ENCODE measurements around the gene MIP. TPM values are rescaled to one million over a fixed set of nuclear protein-coding genes. Genes with fewer than 3 reads are reported as not detected.

MIP gene
- total and polyA plus RNA-seq, 2 of the 4 experiments (the other 2 are of a cell fraction), result not detected

GRCh38 chr12:56408799-56409417 is 45.5 kb downstream of the MIP start:
- ATAC-seq (ENCODE audit: low read depth), result no peak
- no TSS peak for BruUV-seq (replicated peaks)

More at GRCh38 chr12:56408799-56409417, 45.5 kb downstream of the MIP start:
- Histone ChIP-seq H3K4me1 (ENCODE audit: control insufficient read depth, insufficient read depth, low read length) (no peaks in the 10 kb centered on the region), H4K91ac (ENCODE audit: insufficient read depth, low read depth, low read length) (no peak overlapping the region), H3K4ac (ENCODE audit: low read depth, low read length) (no peak overlapping the region), H3K9me3 (ENCODE audit: control insufficient read depth, insufficient read depth, low read length) (no peaks in the 10 kb centered on the region), H3K18ac (ENCODE audit: low read depth, low read length) (no peak overlapping the region), H3K4me2 (ENCODE audit: low read depth, low read length) (no peak overlapping the region), H3K27ac (ENCODE audit: insufficient read depth, low read length) (no peak overlapping the region), H2AK5ac (ENCODE audit: low read depth, low read length) (no peak overlapping the region), H2AFZ (replicated peaks; ENCODE audit: low read length, poor library complexity) (no peak overlapping the region), H3K36me3 (ENCODE audit: control insufficient read depth, insufficient read depth, low read length) (no peaks in the 10 kb centered on the region), H2BK5ac (ENCODE audit: low read depth, low read length, poor library complexity, severe bottlenecking) (no peak overlapping the region), H3K9me1 (ENCODE audit: insufficient read depth, low read length) (no peaks in the 10 kb centered on the region), H3K9ac (ENCODE audit: low read depth, low read length) (no peak overlapping the region), H3K79me1 (ENCODE audit: low read depth in 1 of 2, low read length in 2 of 2) (no peaks in the 10 kb centered on the region), H3K14ac (replicated peaks; ENCODE audit: low read depth, low read length) (no peak overlapping the region), H4K5ac (ENCODE audit: low read depth, low read length) (no peak overlapping the region), H2BK120ac (ENCODE audit: low read depth, low read length) (no peak overlapping the region), H2BK15ac (ENCODE audit: low read depth, low read length) (no peak overlapping the region), H3K23ac (ENCODE audit: low read depth, low read length) (no peak overlapping the region), H4K8ac (ENCODE audit: low read depth in 2 of 2, low read length in 2 of 2) (no peak overlapping the region), H4K20me1 (ENCODE audit: insufficient read depth, low read length) (no peaks in the 10 kb centered on the region), H3K4me3 (ENCODE audit: insufficient read depth, low read depth, low read length) (no peak overlapping the region), H2BK20ac (ENCODE audit: low read depth, low read length) (no peak overlapping the region), H2AK9ac (replicated peaks; ENCODE audit: low read depth, low read length, poor library complexity) (no peak overlapping the region), H3K56ac (ENCODE audit: extremely low read depth, insufficient read depth, low read length) (no peak overlapping the region), H3K27me3 (ENCODE audit: control insufficient read depth, insufficient read depth, low read length) (no peaks in the 10 kb centered on the region; the same call in none of the 2 replicates)
- intact Hi-C loops (cut with micrococcal nuclease), result no loop called here
- 80% methylated on average over 1 of the region's 5 CpGs; no CpG with 5 or more reads in 1 of the 2 experiments for WGBS, 2 experiments (ENCODE audit: extremely low coverage in 2 of 2, insufficient read length in 1 of 2)
- no peak for TF ChIP-seq FOS (IDR thresholded peaks at IDR 0.05; ENCODE audit: low read depth, low read length)
- TF ChIP-seq RCOR1 (IDR thresholded peaks at IDR 0.05; ENCODE audit: insufficient replicate concordance, low read length), result no peak
- no peak for TF ChIP-seq MAFK (IDR thresholded peaks at IDR 0.05; ENCODE audit: low read depth, low read length)
- TF ChIP-seq SMC3 (IDR thresholded peaks at IDR 0.05; ENCODE audit: low read depth, low read length), result no peak
- no peak for TF ChIP-seq CTCF (conservative IDR thresholded peaks at IDR 0.05; ENCODE audit: low read depth, low read length)
- no peak for TF ChIP-seq RFX5 (IDR thresholded peaks at IDR 0.05; ENCODE audit: low read depth, low read length)
- TF ChIP-seq BHLHE40 (IDR thresholded peaks at IDR 0.05; ENCODE audit: low read depth, low read length), result no peak
- no peak for TF ChIP-seq MXI1 (IDR thresholded peaks at IDR 0.05; ENCODE audit: borderline replicate concordance, low read depth, low read length)
- ChIA-PET CTCF (no interaction called here), POLR2A (ENCODE audit: unreplicated experiment) (no interaction called here)
- dilution Hi-C loops (cut with HindIII; ENCODE audit: low sequenced_read_pairs, unreplicated experiment), result no loop called here
- in situ Hi-C loops (cut with MboI; ENCODE audit: low sequenced_read_pairs), result no loop called here
- DNase-seq, result no peak
